HepG2 (cell line): ENCODE data around the gene ITPRIPL1. TPM values are rescaled to one million over a fixed set of nuclear protein-coding genes. Genes with fewer than 3 reads are reported as not detected.

Experiments used
- EEA1 ChIP-seq: sonication (generic); formaldehyde crosslinking; IDR thresholded peaks from 2 replicates; pipeline ENCODE4 v1.5.1; 2020; ENCODE audit warnings: mild to moderate bottlenecking, missing genetic modification reagents, borderline replicate concordance
- MIXL1 ChIP-seq: IDR thresholded peaks from 2 replicates; pipeline ENCODE4 v1.6.1; 2016
- NCOA5 ChIP-seq: sonication (generic); formaldehyde crosslinking; IDR thresholded peaks from 2 replicates; pipeline ENCODE4 v1.4.0; 2020; ENCODE audit warnings: missing genetic modification reagents
- NFAT5 ChIP-seq: sonication (generic); formaldehyde crosslinking; IDR thresholded peaks from 2 replicates; pipeline ENCODE4 v1.4.0; 2020; ENCODE audit warnings: missing genetic modification reagents
- ZBTB43 ChIP-seq: sonication (generic); formaldehyde crosslinking; conservative IDR thresholded peaks from 2 replicates; pipeline ENCODE4 v1.4.0; 2020; ENCODE audit warnings: missing genetic modification reagents
- ZFP36 ChIP-seq: fragments of 150-350 bp; IDR thresholded peaks from 2 replicates; pipeline ENCODE4 v1.6.1; 2018; ENCODE audit warnings: borderline replicate concordance, low read length, low read depth; ENCODE audit not compliant: partially characterized antibody
- ZNF83 ChIP-seq: sonication (generic); formaldehyde crosslinking; IDR thresholded peaks from 2 replicates; pipeline ENCODE4 v1.4.0; 2020; ENCODE audit warnings: missing genetic modification reagents, mild to moderate bottlenecking, borderline replicate concordance
- polyA plus RNA-seq, 8 experiments: library from polyadenylated mRNA; depleted of rRNA in 3 of 8; stranded (reverse) in 7 of 8; unstranded in 1 of 8; fragments of >200 nt; fragmentation: Illumina TruSeq in 4 of 8; extraction: Trizol in 4 of 8; gene quantifications; 2 replicates each; pipeline versions ENCODE4 v1.2.1 to v1.2.3, GENCODE V29; 2011 to 2016; ENCODE audit warnings: low read depth in 4 of 8, missing spikeins in 1 of 8, mixed read lengths in 1 of 8; ENCODE audit not compliant: insufficient read depth in 1 of 8
- total RNA-seq, 5 experiments: library from RNA; depleted of rRNA; stranded (reverse); fragments of >200 nt; fragmentation: Illumina TruSeq; extraction: Trizol; gene quantifications; 2 replicates each; pipeline ENCODE4 v1.2.3, GENCODE V29; 2016; ENCODE audit warnings: low read depth in 1 of 5
- TF ChIP-seq, protein P1 (sequence below): sonication (generic); formaldehyde crosslinking; IDR thresholded peaks from 2 replicates; pipeline ENCODE4 v1.4.0; 2020; ENCODE audit warnings: mild to moderate bottlenecking, missing genetic modification reagents
- TF ChIP-seq, protein P2 (sequence below): sonication (generic); formaldehyde crosslinking; IDR thresholded peaks from 2 replicates; pipeline ENCODE4 v1.4.0; 2020; ENCODE audit warnings: missing genetic modification reagents
- TF ChIP-seq, protein P3 (sequence below): sonication (generic); formaldehyde crosslinking; IDR thresholded peaks from 2 replicates; pipeline ENCODE4 v1.9.0; 2021; ENCODE audit warnings: missing genetic modification reagents, borderline replicate concordance
- TF ChIP-seq, protein P4 (sequence below): sonication (generic); formaldehyde crosslinking; IDR thresholded peaks from 2 replicates; pipeline ENCODE4 v1.9.0; 2022; ENCODE audit warnings: missing genetic modification reagents, mild to moderate bottlenecking, borderline replicate concordance

Gene ITPRIPL1
- total and polyA plus RNA-seq, 2 of the 13 experiments (the other 11 are each of a cell fraction or from before 2014, with no cell fraction given), result 4.3 to 11.7 TPM

DNA sequence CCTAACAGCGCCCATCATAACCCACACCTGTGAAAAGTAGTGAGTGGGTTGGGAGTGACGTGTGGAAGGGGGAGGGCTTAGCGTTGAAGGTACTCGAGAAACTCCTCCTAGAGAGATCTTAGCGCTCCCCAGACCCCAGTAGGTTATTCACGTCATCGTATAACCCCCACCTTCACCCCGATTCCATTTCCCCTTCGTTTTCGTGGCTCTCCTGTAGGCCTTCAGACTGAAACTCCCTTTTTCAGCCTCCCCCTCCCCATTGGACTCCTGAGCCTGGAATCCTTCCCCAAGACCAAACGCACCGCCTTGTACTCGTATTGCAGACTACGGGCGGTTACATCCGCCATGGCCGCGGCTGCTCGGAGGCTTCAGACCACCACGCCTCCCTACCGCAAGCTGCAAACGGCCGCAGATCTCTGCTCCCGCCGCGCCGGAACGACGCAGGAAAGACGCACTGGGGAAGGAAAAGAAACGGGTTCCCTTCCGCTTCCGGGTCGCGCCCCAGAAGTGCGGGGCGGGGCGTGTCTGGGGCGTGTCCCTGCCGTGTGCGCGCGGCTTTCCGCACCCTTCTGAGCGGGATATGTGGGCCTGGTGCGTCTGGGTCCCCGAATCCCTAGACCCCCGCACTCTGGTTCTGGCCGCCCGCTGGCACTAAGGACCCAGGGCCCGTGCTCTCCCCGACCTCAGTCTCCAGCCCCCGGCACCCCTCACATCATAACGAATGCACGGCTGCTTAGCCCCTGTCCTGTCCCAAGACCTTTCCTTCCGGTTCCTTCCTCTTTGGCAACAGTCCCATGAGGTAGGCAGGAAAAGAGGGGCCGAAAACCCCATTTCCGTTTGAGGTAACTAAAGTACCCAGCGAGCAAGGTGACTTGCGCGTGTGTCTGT, 19.8 kb upstream of the ITPRIPL1 start, which contains the start of gene SNRNP200 (continued):
- TF ChIP-seq, protein P1, sequence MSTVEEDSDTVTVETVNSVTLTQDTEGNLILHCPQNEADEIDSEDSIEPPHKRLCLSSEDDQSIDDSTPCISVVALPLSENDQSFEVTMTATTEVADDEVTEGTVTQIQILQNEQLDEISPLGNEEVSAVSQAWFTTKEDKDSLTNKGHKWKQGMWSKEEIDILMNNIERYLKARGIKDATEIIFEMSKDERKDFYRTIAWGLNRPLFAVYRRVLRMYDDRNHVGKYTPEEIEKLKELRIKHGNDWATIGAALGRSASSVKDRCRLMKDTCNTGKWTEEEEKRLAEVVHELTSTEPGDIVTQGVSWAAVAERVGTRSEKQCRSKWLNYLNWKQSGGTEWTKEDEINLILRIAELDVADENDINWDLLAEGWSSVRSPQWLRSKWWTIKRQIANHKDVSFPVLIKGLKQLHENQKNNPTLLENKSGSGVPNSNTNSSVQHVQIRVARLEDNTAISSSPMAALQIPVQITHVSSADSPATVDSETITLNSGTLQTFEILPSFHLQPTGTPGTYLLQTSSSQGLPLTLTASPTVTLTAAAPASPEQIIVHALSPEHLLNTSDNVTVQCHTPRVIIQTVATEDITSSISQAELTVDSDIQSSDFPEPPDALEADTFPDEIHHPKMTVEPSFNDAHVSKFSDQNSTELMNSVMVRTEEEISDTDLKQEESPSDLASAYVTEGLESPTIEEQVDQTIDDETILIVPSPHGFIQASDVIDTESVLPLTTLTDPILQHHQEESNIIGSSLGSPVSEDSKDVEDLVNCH (CRISPR knock-in tag), result peak; percentile 93
- no peak; the same call in none of the 2 replicates for TF ChIP-seq NFAT5 (CRISPR knock-in tag)
- TF ChIP-seq ZBTB43, result peak; percentile 79
- TF ChIP-seq MIXL1 (CRISPR knock-in tag), result peak; percentile 13; the same call in 1 of the 2 replicates
- TF ChIP-seq, protein P2, sequence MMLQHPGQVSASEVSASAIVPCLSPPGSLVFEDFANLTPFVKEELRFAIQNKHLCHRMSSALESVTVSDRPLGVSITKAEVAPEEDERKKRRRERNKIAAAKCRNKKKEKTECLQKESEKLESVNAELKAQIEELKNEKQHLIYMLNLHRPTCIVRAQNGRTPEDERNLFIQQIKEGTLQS (CRISPR knock-in tag), result peak; percentile 14; the same call in 1 of the 2 replicates
- peak; percentile 88; the same call in 1 of the 2 replicates for TF ChIP-seq ZNF83 (CRISPR knock-in tag)
- TF ChIP-seq, protein P3, sequence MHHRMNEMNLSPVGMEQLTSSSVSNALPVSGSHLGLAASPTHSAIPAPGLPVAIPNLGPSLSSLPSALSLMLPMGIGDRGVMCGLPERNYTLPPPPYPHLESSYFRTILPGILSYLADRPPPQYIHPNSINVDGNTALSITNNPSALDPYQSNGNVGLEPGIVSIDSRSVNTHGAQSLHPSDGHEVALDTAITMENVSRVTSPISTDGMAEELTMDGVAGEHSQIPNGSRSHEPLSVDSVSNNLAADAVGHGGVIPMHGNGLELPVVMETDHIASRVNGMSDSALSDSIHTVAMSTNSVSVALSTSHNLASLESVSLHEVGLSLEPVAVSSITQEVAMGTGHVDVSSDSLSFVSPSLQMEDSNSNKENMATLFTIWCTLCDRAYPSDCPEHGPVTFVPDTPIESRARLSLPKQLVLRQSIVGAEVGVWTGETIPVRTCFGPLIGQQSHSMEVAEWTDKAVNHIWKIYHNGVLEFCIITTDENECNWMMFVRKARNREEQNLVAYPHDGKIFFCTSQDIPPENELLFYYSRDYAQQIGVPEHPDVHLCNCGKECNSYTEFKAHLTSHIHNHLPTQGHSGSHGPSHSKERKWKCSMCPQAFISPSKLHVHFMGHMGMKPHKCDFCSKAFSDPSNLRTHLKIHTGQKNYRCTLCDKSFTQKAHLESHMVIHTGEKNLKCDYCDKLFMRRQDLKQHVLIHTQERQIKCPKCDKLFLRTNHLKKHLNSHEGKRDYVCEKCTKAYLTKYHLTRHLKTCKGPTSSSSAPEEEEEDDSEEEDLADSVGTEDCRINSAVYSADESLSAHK (CRISPR knock-in tag), result no peak; the same call in 1 of the 2 replicates
- TF ChIP-seq, protein P4, sequence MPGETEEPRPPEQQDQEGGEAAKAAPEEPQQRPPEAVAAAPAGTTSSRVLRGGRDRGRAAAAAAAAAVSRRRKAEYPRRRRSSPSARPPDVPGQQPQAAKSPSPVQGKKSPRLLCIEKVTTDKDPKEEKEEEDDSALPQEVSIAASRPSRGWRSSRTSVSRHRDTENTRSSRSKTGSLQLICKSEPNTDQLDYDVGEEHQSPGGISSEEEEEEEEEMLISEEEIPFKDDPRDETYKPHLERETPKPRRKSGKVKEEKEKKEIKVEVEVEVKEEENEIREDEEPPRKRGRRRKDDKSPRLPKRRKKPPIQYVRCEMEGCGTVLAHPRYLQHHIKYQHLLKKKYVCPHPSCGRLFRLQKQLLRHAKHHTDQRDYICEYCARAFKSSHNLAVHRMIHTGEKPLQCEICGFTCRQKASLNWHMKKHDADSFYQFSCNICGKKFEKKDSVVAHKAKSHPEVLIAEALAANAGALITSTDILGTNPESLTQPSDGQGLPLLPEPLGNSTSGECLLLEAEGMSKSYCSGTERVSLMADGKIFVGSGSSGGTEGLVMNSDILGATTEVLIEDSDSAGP (CRISPR knock-in tag), result peak; percentile 95; the same call in 1 of the 2 replicates
- no peak for TF ChIP-seq ZFP36
- TF ChIP-seq NCOA5 (CRISPR knock-in tag), result no peak; the same call in 1 of the 2 replicates
- peak; percentile 96 for TF ChIP-seq EEA1
